HG02798 (cell line): ENCODE results near the gene ARID4B.
"Not testable (repeated sequence)": the region's sequence is repeated elsewhere in the genome, so short reads cannot be mapped to it uniquely, and the experiment has no call there.

Experiments used
- ATAC-seq: cut with Tn5 transposase; IDR thresholded peaks from one replicate; pipeline ENCODE4 v1.9.1; 2021; ENCODE audit warnings: mild to moderate bottlenecking; ENCODE audit not compliant: unreplicated experiment, poor library complexity

ARID4B gene

DNA sequence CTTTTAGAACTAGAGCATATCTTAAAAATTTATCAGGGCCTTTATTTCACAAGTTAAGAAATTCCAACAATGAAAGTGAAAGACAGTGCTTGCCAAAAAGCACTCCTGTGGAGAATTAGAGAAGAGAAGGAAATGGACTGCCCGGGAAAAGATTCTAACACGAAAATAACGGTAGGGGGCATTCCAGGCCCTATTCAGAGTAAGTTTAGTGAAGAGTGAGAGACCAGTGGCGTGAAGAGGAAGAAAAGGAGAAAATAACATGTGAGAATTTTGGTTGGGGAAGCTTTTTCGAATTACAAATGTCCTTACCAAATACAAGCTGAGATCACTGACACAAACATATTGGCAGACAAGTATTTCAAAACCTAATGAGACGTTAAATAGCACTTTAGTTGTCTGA, 128.5 kb downstream of the ARID4B start:
- ATAC-seq = no peak

DNA sequence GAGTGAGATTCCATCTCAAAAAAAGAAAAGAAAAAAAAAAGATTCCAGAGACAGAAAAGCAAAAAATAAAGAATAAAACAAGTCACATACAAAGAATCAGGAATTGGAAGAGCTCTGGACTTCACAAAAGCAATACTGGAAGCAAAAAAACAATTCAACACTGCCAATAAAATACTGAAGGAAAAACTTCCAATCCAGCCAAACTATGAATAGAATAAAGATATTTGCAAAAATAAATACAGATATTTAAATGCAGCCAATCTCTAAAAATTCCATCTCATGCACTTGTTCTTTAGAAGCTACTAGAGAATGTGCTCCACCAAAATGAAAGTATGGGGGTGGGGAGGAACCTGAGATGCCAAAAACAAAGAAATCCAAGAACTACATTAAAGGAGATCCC, 137.5 kb downstream of the ARID4B start:
- ATAC-seq = no peak

DNA sequence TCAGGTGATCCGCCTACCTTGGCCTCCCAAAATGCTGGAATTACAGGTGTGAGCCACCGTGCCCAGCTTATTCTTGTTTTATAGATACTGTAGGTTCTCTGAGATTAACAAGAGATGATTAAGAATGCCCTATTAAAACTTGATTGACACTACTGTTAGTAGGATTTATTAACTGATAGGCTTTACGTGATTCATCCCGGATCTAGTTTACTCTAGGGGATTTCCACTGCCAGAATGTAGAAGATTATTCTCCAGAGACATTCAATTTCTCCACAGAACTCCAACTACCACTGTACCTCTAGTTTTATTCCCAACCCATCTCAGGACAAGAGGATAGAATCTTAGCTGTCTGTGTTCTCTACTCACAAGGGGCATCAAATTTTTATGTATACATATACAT, 140.7 kb downstream of the ARID4B start:
- no peak for ATAC-seq

DNA sequence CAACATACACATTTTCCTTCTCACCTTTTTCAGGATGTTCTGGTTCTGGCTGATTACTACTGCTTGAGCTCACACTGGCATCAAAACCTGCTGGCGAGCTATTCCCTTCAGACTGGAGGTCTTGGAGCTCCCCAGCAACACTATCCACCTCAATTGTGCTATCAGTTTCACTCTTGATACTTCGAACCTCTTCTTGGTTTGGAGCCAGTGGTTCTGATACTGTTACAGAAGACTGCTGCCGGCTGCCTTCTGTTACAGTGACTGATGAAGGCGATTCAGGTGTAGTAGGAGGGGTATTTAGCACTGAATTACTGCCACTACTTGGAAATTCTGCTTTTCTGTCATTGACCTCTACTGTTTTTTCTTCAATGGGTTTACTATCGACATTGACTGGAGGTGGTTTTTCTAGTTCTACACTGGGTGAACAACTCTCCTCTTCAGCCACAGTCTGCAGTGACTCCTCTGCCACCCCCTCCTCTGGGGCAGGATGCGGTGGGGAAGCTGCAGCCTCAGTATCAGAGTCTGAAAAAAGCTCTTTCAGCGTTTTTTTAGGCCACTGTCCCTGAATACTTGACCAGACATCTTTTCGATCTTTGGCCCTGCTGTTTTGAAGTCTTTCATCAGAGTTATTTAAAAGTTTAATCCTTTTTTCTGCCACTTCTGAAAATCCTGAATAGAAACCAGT, 146.3 kb downstream of the ARID4B start:
- ATAC-seq = no peak

DNA sequence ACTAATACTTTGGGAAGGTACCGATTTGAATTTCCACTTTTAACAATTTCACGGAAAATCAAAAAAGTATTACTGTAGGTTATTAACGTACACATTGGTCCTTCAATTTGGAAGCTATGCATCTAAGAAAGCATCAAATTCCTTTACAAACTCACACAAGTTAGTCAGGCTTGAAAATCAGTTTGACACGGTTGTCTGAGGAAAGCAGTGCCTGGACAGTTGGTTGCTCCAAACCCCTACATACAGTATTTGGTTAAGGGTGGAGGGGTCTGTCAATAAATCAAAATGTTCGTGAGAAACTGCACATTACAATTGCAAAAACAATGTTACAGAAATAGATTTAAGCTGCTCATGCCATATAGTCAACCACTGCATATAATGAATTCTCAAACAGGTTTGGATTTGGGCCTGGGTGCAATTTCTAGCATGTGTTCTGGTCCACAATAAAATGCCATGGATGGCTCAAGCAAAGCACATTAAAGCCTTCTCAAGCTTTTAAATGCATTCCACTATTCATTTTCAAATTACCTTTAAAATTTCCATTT, 147.0 kb downstream of the ARID4B start:
- no peak for ATAC-seq

DNA sequence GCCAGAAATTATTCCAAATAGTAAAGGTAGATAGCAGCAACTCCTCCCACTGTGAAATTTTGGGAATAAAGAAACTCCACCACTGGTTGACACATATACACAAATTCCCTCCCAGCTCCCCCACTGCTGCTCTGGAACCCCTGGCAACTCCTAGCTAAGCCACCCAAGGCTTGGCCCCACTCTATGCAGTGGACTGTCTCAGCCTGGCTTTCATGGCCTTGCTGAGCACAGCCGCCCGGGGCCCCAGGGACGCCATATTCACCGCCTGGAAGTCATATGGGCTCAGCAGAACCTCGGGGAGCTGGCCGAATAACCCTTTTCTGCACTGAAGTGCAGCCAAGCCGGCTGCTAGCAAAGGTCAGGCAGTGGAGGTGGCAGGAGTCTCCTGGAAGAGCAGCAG, 151.5 kb downstream of the ARID4B start:
- no peak for ATAC-seq

GRCh38 chr1:235169986-235170385, 158.0 kb downstream of the ARID4B start:
- ATAC-seq = no peak

DNA sequence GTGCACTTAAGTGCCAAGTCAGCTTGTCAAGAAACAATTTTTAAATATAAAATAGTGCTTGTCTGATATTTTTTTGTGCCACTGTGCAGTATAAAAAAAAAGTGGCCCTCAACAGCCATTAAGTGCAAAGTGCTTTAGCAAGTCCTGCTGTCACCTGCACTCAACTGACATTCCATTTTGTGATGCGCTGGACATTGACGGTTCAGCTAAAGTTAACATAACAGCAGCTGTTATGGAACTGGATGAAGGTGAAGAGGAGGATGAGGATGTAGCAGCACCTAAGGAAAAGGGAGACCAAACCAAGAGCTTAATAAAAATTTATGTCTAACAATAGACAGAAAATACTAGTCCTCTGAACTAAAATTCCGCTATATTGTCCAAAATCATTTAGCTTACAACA, 159.6 kb downstream of the ARID4B start:
- no peak for ATAC-seq

- ATAC-seq = no peak
Observed at GRCh38 chr1:235161685-235162327, 166.2 kb downstream of the ARID4B start.

- peak; percentile 96 for ATAC-seq
Observed at GRCh38 chr1:235160957-235161684, 166.9 kb downstream of the ARID4B start, which contains the start of gene RBM34. Gene RBM34, minus strand, starts transcription at chr1:235161250. Its CDS starts 24 bp downstream, at chr1:235161226.

DNA sequence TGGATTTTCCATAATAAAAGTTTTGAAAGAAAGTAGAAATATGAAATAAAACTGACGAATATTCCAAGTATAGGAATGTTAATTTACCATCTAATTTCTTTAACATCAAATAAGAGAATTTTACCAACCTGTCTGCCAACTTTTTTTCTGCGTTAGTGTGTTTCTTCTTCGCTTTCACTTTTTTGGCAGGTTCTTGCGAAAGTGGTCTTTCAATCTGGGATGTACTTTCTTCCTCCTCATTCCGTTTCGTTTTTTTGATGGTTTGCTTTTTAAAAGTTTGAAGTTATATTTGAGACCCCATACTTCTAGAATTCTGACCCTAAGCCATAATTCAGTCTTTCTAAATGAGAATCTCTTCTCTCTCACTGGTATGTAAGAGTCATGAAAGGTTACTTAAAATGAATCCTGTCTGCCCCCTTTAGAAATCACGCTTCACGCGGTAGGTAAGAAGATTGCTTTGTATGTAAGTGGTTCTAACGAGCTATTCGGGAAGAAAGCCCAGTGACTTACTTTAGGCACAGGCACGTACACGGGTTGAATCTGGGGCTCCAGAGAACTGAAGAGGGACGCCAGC, 167.5 kb downstream of the ARID4B start:
- ATAC-seq = peak; percentile 27

DNA sequence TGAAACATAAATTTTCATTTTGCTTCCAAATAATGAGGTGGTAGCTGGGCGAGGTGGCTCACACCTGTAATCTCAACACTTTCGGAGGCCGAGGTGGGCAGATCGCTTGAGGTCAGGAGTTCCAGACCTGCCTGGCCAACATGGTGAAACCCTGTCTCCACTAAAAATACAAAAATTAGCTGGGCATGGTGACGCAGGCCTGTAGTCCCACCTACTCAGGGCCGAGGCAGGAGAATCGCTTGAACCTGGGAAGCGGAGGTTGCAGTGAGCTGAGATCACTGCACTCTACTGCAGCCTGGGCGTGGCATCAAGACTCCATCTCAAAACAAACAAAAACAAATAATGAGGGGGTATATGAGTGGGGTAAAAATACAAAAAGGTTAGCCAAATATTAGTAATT, 168.0 kb downstream of the ARID4B start:
- ATAC-seq = not testable (repeated sequence)

DNA sequence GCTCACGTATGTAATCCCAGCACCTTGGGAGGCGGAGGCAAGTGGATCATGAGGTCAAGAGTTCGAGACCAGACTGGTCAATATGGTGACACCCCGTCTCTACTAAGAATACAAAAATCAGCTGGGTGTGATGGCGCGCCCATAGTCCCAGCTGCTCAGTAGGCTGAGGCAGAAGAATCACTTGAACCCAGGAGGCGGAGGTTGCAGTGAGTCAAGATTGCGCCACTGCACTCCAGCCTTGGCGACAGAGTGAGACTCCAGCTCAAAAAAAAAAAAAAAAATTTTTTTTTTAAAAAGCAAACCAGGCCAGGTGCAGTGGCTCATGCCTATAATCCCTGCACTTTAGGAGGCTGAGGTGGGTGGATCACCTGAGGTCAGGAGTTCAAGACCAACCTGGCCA, 168.7 kb downstream of the ARID4B start:
- not testable (repeated sequence) for ATAC-seq

GRCh38 chr1:235158680-235159079, 169.3 kb downstream of the ARID4B start:
- no peak for ATAC-seq

DNA sequence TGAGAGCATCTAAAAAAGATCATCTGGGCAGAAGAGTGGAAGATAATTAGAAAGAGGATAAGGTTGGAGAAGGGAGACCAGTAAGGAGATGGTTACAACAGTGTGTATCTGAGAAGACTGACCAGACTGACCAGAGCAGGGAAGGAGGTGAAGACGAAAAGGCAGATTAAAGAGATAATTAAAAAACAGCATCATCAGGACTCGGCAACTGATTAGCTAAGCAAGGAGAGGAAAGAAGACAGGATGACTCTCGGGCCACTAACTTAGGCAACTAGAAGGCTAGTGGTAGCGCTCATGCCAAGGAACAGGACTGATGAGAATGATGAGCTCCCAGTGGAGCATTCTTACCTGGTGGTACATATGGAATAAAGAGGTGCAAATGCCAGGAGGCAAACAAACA, 170.8 kb downstream of the ARID4B start:
- no peak for ATAC-seq

DNA sequence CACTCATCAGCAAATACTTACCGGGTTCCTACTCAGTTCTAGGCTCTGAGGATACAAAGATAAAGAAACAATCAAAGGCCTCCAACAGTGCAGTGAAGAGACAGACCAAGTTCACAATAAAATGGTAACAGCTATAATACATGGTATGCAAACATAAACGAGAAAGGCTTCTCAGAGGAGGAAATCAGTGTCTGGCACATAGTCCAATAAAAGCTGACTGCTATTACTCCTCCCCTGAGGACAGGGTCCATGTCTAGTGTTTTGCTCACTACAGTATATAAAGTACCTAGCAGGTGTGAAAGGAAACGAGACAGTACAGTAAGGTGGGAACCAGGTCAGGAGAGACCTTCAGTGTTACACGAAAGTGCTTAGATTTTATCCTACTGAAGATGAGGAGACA, 171.2 kb downstream of the ARID4B start:
- no peak for ATAC-seq

DNA sequence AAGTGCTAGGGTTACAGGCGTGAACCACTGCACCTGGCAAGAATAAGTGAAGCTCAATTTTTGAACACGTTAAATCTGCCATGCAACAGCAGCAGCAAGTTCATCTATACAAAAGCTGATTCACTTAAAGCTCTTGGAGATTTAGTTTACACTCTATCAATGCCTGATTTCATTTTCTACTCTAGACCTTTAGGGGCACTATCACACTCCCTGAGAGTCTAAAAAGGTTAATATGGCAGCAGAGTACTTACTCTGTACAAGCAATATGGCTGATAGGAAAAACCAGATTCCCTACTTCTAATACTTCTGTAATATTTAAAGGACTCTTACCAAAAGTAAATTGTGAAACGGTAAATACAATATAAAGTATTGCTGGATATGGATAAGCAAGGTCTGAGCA, 171.7 kb downstream of the ARID4B start:
- ATAC-seq = no peak

DNA sequence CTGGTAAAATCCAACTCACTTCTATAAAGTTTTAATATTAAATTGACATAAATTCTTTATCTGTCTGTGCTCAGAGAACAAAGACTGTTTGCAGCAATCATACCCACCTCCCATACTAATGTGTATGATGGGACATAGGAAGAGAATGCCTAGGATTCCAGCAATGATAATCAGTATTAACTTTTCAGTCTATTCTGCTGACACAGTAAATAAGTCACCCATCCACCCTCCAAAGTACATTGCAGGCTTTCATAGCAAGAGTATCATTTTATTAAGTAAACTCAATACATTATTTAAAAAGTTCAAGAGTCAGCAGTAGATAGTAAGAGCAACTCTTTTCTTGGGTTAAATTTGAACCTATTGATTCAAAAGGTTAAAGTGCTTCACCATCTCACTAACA, 175.7 kb downstream of the ARID4B start:
- ATAC-seq = no peak

DNA sequence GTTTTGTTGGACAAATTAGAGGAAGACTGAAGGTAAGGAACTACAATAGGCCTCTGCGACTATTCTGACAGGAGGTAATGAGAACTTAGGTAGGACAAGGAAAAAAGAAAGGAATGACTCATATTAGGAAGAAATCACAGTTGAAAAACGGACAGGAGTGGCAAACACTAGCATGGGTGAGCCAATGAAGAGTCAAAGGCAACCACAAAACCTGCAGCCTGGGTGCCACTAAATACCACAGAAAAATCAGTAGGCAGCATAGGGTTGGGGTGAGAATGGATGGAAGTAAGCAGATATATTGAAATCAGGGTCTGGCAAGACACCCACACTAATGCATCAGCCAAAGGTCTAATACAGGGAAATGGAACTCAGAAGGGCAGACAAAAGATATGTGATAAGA, 176.9 kb downstream of the ARID4B start:
- ATAC-seq = no peak

GRCh38 chr1:235149824-235150223, 178.2 kb downstream of the ARID4B start:
- ATAC-seq = no peak

DNA sequence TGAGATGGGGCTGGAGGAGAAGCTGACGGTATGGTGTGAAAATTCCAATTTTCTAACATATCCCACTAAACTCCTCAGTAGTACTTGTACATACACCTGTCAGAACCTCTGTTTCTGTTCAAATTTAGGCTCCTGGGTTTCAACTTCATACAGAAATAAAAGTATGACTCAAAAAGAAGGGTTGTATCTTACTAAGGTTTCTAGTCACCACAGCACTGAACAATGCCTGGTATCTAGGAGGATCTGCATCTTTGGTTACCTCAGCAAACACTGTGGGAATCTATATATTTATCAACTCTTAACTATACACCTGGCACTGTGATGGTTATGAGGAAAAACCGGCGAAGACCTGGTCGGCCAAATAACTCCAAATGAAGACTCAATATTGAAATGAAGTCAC, 180.7 kb downstream of the ARID4B start:
- ATAC-seq = no peak
